ENCODE measurements around the gene SLF2. TPM values are rescaled to one million over a fixed set of nuclear protein-coding genes. Genes with fewer than 3 reads are reported as not detected.

Gene SLF2
- total and polyA plus RNA-seq, 9 of the 15 experiments (the other 6 are each of a cell fraction or from before 2014, with no cell fraction given), result 1.7 to 18.4 (median 7.8) TPM

- TF ChIP-seq EZH2 (IDR thresholded peaks at IDR 0.05; ENCODE audit: borderline replicate concordance, low read depth, low read length) (no peak), CTCF (IDR thresholded peaks at IDR 0.05 in 2 of 3, conservative IDR thresholded peaks at IDR 0.05 in 1 of 3; ENCODE audit: insufficient read depth in 2 of 3, low read depth in 1 of 3, low read length in 3 of 3) (peak in 2 of 3 experiments; percentile 29 to 43; a peak in 3 of 6 replicates)
- H3K27ac ChIP-seq (ENCODE audit: extremely low read depth, low read depth, low read length), result no peak overlapping the region
- intact Hi-C loops (cut with micrococcal nuclease) (no loop called here), in situ Hi-C loops (cut with MboI) (loop anchor here (25.0 kb wide), 1 partner anchor 552 kb away; the partner anchor contains the start of genes PKD2L1 and SCD)
- POLR2A ChIA-PET, result interaction anchor here (0.6 to 1.1 kb wide), 3 partner anchors 10 to 438 kb away, joined by 3 to 5 read pairs (median 4); no protein-coding TSS in a partner anchor
- no peak for FAIRE-seq
- ATAC-seq, result no peak
- BruUV-seq (replicated peaks), result no TSS peak
- no peaks in the 10 kb centered on the region for H3K36me3 ChIP-seq (ENCODE audit: control insufficient read depth, insufficient read depth, low read length)
- peaks cover 2 to 13% of the 10 kb centered on the region in 2 experiments; a peak in 4 of 5 replicates for H3K27me3 ChIP-seq (ENCODE audit: control insufficient read depth in 2 of 2, insufficient read depth in 2 of 2, low read length in 2 of 2)
- WGBS (ENCODE audit: insufficient coverage, low coverage, missing lambda C conversion rate), result 0% methylated on average over 3 of the region's 3 CpGs
- H4K20me1 ChIP-seq (replicated peaks; ENCODE audit: control insufficient read depth, insufficient read depth, low read length), result no peaks in the 10 kb centered on the region
- H2AFZ ChIP-seq (ENCODE audit: low read depth, low read length), result no peak overlapping the region
- H3K9me3 ChIP-seq (replicated peaks; ENCODE audit: control insufficient read depth, insufficient read depth, low read depth, low read length), result no peaks in the 10 kb centered on the region
- H3K9ac ChIP-seq (ENCODE audit: insufficient read depth in 1 of 2, low read depth in 2 of 2, low read length in 2 of 2), result no peak overlapping the region
- no peaks in the 10 kb centered on the region for H3K4me1 ChIP-seq (replicated peaks in 1 of 2; ENCODE audit: control insufficient read depth in 2 of 2, insufficient read depth in 2 of 2, low read length in 2 of 2)
- CTCF ChIA-PET (ENCODE audit: low intra/inter-chr PET ratio), result interaction anchor here (0.7 kb wide), 1 partner anchor 327 kb away, joined by 3 read pairs; no protein-coding TSS in a partner anchor
- no peaks in the 10 kb centered on the region for H3K79me2 ChIP-seq (ENCODE audit: control insufficient read depth, insufficient read depth, low read length)
- no peak overlapping the region for H3K4me2 ChIP-seq (ENCODE audit: insufficient read depth, low read length)
- H3K4me3 ChIP-seq, result no peak overlapping the region
- no peaks in the 10 kb centered on the region for H3K9me1 ChIP-seq (ENCODE audit: control insufficient read depth, insufficient read depth, low read length)
- no peak for DNase-seq (ENCODE audit: extremely low read depth in 1 of 4, low spot score in 3 of 4)
These were observed 23.8 kb upstream of the SLF2 start for GRCh38 chr10:100888957-100889356.

GRCh38 chr10:100889546-100889945, 23.2 kb upstream of the SLF2 start:
- Histone ChIP-seq H4K20me1 (replicated peaks; ENCODE audit: control insufficient read depth, insufficient read depth, low read length) (no peaks in the 10 kb centered on the region), H3K9me3 (replicated peaks; ENCODE audit: control insufficient read depth, insufficient read depth, low read depth, low read length) (no peaks in the 10 kb centered on the region), H3K4me1 (replicated peaks in 1 of 2; ENCODE audit: control insufficient read depth in 2 of 2, insufficient read depth in 2 of 2, low read length in 2 of 2) (no peaks in the 10 kb centered on the region), H3K36me3 (ENCODE audit: control insufficient read depth, insufficient read depth, low read length) (no peaks in the 10 kb centered on the region), H3K27me3 (ENCODE audit: control insufficient read depth in 2 of 2, insufficient read depth in 2 of 2, low read length in 2 of 2) (peaks cover 2 to 13% of the 10 kb centered on the region in 2 experiments; a peak in 4 of 5 replicates), H3K4me3 (no peak overlapping the region), H3K27ac (ENCODE audit: extremely low read depth, low read depth, low read length) (no peak overlapping the region), H3K9ac (ENCODE audit: insufficient read depth in 1 of 2, low read depth in 2 of 2, low read length in 2 of 2) (no peak overlapping the region), H3K4me2 (ENCODE audit: insufficient read depth, low read length) (no peak overlapping the region), H3K9me1 (ENCODE audit: control insufficient read depth, insufficient read depth, low read length) (no peaks in the 10 kb centered on the region), H3K79me2 (ENCODE audit: control insufficient read depth, insufficient read depth, low read length) (no peaks in the 10 kb centered on the region), H2AFZ (ENCODE audit: low read depth, low read length) (no peak overlapping the region)
- no peak for ATAC-seq
- no TSS peak for BruUV-seq (replicated peaks)
- in situ Hi-C loops (cut with MboI) (loop anchor here (25.0 kb wide), 1 partner anchor 552 kb away; the partner anchor contains the start of genes PKD2L1 and SCD), intact Hi-C loops (cut with micrococcal nuclease) (no loop called here)
- ChIA-PET POLR2A (interaction anchor here (1.0 kb wide), 1 partner anchor 10 kb away, joined by 4 read pairs; no protein-coding TSS in a partner anchor), CTCF (ENCODE audit: low intra/inter-chr PET ratio) (interaction anchor here (0.7 kb wide), 1 partner anchor 327 kb away, joined by 3 read pairs; no protein-coding TSS in a partner anchor)
- FAIRE-seq, result no peak
- TF ChIP-seq RFX1 (IDR thresholded peaks at IDR 0.05), result peak; percentile 60
- TF ChIP-seq ARID4B (CRISPR knock-in tag; IDR thresholded peaks at IDR 0.05), result no peak
- no peak for DNase-seq (ENCODE audit: extremely low read depth in 1 of 4, low spot score in 3 of 4)
- 12% methylated on average over 4 of the region's 4 CpGs for WGBS (ENCODE audit: insufficient coverage, low coverage, missing lambda C conversion rate)
